Measurements from ENCODE around the gene SCN5A. TPM values are rescaled to one million over a fixed set of nuclear protein-coding genes. Genes with fewer than 3 reads are reported as not detected.

SCN5A gene
- total RNA-seq, 2 donors from 2014 or later: 0.18 to 0.66 TPM

DNA sequence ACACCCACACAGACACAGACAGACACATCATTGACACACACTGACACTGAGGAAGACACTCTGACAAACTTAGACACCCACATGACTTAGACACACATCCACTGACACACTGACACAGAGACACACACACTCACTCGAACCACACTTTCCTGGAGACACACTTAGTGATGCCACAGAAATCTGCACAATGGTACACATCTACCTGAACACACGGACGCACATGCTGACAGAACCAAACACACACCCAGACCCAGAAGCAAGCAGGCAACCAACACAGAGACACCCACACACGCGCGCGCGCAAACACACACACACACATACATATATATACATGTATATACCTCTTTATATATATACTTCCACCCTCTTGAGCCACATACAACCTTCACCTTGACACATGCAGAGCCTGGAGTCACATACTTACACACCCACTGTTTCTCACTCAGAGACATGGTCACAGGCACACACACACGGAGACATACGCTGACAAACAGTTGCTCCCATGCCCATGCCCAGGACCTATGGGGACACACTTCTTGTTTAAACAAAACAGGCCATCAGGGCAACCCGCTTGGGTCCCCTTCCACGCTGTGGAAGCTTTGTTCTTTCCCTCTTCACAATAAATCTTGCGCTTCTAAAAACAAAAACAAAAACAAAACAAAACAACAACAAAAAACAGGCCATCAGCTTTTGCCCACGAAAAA is 913 bp upstream of the SCN5A start:
- Mint-ChIP-seq H3K27ac (no peak overlapping the region), H3K9me3 (no peaks in the 10 kb centered on the region), H3K36me3 (no peaks in the 10 kb centered on the region)
- ATAC-seq: no peak
- DNase-seq (ENCODE audit: low spot score in 2 of 2): peak in 1 of 2 donors; percentile 13

DNA sequence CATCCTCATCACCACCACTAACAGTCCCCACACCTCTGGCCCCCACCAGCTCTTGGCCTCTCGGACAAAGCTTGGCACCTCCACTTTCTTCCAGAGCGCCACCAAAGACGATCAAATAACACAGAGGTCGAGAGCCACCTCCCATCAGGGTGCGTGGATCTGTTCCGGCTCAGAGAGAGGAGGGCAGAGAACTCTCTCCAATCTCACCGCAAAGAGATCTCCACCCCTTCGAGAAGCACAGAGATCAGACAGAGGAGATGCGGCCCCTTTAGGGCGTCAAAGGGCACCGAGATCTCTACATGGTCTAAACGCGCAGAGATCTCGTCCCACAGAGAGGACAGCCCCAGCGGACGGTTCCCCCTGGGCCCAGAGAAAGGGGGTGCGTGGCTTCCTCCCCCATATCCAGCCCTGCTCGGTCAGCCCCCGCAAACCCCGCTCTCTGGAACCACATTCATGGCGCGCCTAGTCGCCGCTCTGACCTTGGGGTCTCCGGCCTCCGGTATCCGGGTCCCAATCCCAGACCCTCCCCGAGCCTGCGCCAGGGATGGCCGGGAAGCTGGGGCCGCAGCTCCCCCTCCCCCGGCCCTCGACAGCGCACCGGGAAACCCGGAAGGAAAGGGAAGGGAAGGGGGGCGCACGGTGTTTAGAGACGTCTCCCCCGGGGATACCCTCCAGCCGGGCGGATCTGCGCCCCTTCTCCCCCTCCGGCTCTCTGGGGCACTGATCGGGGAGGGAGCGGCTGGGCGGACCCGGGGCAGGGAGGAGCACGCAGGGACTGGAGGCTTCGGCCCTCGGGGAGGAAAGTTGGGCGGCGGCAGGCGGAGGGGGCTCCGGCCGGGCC is 608 bp downstream of the SCN5A start:
- no peak overlapping the region for H3K27ac Mint-ChIP-seq
- H3K9me3 Mint-ChIP-seq: no peaks in the 10 kb centered on the region
- ATAC-seq (peak in 1 of 2 donors; percentile 14), DNase-seq (ENCODE audit: low spot score in 2 of 2) (no peak)
- no peaks in the 10 kb centered on the region for H3K36me3 Mint-ChIP-seq

DNA sequence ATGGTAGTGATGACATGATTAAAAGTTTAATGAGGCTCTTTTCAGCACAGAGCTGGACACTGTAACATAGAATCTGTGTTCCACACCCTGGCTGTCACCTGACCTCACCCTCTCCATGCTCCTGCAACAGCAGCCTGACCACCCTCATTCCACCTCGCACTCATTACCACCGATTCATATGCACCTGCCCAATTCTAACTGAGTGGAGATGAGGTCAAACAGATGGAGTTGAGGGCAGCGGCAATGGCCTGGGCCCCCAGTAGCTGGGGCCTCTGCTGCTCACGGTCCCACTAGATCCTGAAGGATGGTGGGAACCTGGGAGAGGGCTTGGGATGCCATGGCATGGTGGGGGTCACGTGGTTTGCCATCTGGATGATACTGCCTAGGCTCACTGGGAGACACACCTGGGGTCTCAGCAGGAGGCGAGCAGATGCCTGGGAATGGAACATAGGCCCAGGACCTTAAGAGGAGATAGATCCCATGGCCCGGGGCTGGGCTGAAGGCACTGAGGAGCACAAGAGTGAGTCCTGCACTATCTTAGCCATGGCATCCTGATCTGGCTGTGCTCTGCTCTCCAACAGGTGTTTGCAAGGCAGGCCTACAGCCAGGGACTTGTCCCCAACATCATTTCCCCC is 1.3 kb downstream of the SCN5A start:
- H3K27ac Mint-ChIP-seq: no peak overlapping the region
- H3K9me3 Mint-ChIP-seq: no peaks in the 10 kb centered on the region
- no peaks in the 10 kb centered on the region for H3K36me3 Mint-ChIP-seq
- DNase-seq (ENCODE audit: low spot score in 2 of 2) (no peak), ATAC-seq (no peak)

DNA sequence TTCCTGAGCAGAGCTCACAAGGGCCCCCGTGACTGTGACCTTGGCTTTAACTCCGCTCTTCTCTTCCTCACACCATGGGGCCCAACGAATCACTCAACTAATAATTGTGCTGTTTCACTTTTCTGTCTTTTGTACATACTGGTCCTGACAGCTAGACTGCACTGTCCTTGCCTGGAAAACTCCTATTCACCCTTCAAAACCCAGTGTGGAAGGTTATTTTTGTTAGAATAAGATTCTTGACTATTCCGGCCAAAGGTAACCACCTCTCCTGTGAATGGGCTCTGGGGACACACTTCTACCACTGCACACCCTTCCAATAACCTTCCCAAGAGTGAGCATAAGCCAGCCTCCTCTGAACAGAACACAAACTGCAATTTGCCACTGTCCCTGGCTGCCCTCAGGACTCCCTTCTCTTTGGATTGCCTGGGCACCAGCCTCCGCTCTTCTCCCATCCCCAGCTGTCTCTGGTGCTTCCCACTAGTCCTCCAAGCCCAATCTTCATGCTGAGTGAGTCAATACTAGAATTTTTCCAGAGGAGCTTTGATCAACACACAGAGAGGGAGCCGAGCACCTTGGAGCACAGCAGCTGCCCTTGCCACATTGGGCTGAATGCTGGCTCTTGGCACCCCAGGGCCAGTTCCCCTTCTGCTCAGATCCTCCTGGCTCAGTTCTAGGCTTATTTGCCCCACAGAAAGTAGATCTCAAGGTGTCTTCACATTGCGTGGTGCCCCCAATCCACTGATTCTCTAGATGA is 2.1 kb downstream of the SCN5A start:
- no peak for DNase-seq (ENCODE audit: low spot score in 2 of 2)
- Mint-ChIP-seq H3K9me3 (no peaks in the 10 kb centered on the region), H3K27ac (no peak overlapping the region), H3K36me3 (no peaks in the 10 kb centered on the region)
- no peak for ATAC-seq

DNA sequence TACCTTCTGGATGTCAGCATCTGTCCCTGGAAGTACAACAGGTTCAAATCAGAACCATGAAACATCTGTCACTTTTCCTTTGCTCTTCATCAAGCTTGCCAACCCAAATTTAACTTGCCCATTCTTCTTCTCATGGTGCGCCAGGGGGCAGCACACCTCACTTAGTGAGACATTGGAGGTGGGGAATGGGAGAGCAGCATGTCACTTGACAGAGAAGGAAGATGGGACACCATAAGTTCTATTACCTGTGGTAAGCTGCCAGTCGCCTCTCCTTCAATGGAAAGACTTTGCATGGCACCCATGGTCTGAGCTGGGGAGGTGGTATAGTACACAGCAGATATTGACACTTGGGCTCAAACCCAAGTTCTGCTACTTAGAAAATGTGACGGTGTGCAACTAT is 2.9 kb downstream of the SCN5A start:
- DNase-seq (ENCODE audit: low spot score in 2 of 2) (no peak), ATAC-seq (no peak)
- no peaks in the 10 kb centered on the region for H3K36me3 Mint-ChIP-seq
- no peak overlapping the region for H3K27ac Mint-ChIP-seq
- H3K9me3 Mint-ChIP-seq: no peaks in the 10 kb centered on the region

DNA sequence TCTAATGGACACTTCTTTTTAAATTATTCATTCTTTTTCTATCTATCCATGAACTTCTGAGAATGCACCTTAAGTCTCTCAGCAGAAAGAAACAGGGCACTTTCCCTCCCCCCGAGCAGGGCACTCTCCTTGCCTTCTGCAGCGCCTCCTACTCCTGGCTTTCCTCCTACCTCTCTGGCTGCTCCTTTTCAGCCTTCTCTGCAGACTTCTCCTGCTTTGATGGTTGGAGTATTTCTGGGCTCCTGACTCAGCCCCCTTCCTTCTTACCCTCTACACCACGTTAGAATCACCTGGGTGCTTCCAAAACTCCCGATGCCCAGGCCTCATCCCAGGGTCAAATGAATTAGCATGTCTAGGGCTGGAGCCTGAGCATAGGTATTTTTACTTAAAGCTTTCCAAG is 3.4 kb downstream of the SCN5A start:
- H3K27ac Mint-ChIP-seq: no peak overlapping the region
- no peaks in the 10 kb centered on the region for H3K9me3 Mint-ChIP-seq
- no peaks in the 10 kb centered on the region for H3K36me3 Mint-ChIP-seq
- DNase-seq (ENCODE audit: low spot score in 2 of 2) (no peak), ATAC-seq (no peak)

DNA sequence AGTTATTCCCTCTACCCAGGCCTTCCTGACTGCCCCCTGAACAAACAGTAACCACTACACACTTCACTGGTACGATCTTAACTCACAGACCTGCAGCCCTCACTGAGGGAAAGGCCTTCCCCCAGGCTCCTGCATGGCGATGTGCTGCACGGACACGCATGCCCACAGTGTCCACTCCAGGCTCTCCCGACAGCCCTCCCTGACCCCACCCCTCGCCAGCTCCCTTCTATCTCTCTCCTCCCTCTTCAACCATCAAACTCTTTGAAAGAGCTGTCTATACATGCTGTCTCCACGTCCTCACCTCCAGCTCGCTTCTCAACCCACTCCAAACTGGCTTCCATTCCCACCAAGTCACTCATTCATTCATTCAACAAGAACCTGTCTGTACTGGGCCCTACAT is 3.9 kb downstream of the SCN5A start:
- no peak for ATAC-seq
- Mint-ChIP-seq H3K36me3 (no peaks in the 10 kb centered on the region), H3K27ac (no peak overlapping the region), H3K9me3 (no peaks in the 10 kb centered on the region)
- peak in 1 of 2 donors; percentile 13 for DNase-seq (ENCODE audit: low spot score in 2 of 2)

DNA sequence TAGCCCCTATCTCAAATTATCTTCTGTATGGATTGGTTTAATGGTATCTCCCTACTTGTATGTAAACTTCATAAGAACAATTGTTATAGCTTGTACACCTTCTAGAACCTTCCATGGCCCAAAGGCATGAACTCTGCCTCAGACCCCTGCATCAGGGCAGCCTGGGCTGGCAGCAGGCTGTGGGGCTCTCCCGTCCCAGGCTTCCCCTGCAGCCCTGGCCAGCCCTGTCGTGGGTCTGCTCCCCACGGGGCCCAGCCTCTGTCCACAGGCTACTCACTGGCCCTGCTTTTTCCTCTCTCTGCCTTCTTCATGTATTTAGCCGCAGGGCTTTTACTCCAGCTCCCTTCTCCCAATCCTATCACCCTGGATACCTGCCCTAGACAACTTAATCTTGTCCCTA is 4.4 kb downstream of the SCN5A start:
- H3K27ac Mint-ChIP-seq: no peak overlapping the region
- no peaks in the 10 kb centered on the region for H3K9me3 Mint-ChIP-seq
- no peak for ATAC-seq
- DNase-seq (ENCODE audit: low spot score in 2 of 2): peak in 1 of 2 donors; percentile 16
- H3K36me3 Mint-ChIP-seq: no peaks in the 10 kb centered on the region

DNA sequence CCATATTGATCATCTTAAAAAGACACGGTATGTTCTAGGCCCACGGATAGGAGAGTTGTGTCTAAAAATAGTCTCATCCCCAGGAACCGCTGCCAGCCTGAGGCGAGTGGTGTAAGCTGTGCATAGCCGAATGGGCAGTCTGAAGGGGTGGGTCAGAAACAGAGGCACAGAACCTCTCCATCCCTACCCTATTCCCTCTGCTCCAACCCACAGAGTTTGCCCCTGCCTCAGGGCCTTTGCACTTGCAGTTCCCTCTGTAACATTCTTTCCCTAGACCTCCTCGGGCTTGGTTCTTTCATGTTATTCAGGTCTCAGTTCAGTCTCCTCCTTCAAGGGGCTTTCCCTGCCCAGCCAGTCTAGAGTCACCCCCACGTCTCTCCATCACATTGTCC is 4.8 kb downstream of the SCN5A start:
- DNase-seq (ENCODE audit: low spot score in 2 of 2): peak in 1 of 2 donors; percentile 7
- no peak overlapping the region for H3K27ac Mint-ChIP-seq
- no peak for ATAC-seq
- no peaks in the 10 kb centered on the region for H3K9me3 Mint-ChIP-seq
- H3K36me3 Mint-ChIP-seq: no peaks in the 10 kb centered on the region

DNA sequence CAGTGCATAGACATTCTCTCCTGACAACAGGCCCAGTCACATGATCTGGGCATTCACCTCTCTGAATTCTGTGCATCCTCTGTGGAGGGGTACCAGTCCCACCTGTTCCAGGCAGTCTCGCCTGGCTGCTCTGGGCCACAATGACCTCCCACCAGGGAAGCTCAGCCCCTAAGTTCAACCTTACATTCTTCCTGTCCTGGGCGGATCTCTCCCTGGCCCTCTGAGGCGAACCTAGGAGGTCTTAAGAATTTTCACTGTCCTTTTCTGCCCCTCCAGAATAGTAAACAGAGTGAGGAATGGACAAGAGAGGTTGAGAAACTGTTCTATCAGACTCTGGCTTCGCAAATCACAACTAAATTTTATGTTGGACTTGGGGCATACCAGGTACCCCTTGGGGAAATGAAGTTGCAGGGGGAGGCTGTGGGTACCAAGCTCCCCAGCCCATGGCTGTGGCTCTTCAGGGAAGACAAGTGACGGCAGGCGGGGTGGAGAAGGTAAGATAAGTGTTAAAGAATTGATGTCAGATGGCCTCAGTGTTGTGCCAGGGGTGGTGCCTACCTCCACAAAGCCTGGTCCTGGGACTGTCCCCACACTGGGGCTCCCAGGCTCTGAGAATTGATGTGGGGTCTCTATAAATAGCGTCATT is 5.3 kb downstream of the SCN5A start:
- DNase-seq (ENCODE audit: low spot score in 2 of 2) (peak in 1 of 2 donors; percentile 9), ATAC-seq (no peak)
- Mint-ChIP-seq H3K36me3 (no peaks in the 10 kb centered on the region), H3K27ac (no peak overlapping the region), H3K9me3 (no peaks in the 10 kb centered on the region)

DNA sequence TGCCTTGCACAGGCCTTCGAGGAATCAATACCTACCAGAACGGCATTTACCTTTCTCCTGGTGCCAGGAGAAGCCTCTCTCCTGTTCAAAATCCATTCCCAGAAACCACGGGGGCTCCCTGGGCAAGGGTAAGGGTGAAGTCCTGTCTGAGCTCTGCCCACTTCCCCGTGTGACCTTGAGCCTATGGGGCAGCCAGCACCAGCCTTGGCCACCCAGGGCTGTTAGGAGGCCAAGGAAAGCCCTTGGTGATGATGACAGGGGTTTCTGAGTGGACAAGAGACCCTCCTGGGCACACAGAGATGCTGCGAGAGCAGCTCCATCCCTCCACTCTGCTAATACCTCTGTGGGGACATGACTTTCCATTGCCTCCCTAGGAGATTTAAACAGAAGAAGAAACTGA is 5.9 kb downstream of the SCN5A start:
- Mint-ChIP-seq H3K9me3 (no peaks in the 10 kb centered on the region), H3K36me3 (no peaks in the 10 kb centered on the region), H3K27ac (peak overlapping the region in 1 of 2 donors; percentile 24)
- peak in 1 of 2 donors; percentile 6 for DNase-seq (ENCODE audit: low spot score in 2 of 2)
- ATAC-seq: no peak

DNA sequence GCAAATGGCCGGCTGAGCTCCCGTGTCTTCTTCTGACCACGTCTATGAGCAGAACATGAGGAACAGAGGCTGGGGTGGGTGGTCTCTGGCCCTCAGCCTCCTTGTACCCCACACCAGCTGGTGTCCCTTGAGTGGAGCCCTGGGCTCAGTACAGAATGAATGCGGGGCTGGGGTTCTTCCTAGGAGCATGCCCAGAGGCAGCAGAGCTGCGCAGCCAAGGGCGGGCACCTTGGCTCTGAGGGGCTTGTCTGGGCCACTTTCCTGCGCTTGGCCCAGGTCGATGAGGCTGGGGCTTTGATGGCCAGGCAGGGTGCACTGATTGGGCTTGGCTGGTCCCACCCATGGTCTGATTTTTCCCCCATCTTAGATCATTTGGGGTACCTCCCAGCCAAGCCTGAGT is 6.4 kb downstream of the SCN5A start:
- Mint-ChIP-seq H3K9me3 (no peaks in the 10 kb centered on the region), H3K36me3 (no peaks in the 10 kb centered on the region), H3K27ac (no peak overlapping the region)
- no peak for ATAC-seq
- DNase-seq (ENCODE audit: low spot score in 2 of 2): peak in 1 of 2 donors; percentile 28

DNA sequence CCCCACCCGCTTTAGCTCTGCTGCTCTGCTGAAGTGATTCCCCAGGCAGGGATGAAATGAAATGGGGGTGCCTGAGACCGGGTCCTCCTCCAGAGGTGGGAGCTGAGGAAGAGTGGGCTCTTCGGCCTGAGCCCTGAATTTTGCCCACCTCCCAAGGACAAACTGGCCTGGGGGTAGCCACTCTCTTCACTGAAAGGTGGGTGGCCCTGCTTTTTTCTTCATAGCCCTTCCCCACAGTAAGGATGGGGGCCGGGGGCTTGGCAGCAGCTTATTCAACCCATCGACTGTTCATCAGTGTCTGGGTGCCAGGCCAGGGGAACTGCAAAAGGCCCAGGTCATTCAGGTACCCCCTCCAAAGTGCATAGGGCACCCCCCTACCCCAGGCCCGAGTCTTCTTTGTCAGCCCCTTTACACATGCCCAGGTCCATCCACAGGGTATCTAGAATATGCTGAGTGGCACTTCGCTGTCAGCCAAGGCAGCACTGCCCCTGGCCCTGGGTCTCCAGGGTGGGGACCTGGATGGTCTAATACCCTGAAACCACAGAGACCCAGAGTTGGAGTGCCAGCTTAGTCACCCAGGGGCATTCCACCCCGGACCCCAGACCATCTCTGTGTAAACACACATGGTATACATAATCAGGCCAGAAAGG is 7.9 kb downstream of the SCN5A start:
- no peak for DNase-seq (ENCODE audit: low spot score in 2 of 2)
- Mint-ChIP-seq H3K9me3 (no peaks in the 10 kb centered on the region), H3K27ac (no peak overlapping the region), H3K36me3 (no peaks in the 10 kb centered on the region)
- no peak for ATAC-seq

DNA sequence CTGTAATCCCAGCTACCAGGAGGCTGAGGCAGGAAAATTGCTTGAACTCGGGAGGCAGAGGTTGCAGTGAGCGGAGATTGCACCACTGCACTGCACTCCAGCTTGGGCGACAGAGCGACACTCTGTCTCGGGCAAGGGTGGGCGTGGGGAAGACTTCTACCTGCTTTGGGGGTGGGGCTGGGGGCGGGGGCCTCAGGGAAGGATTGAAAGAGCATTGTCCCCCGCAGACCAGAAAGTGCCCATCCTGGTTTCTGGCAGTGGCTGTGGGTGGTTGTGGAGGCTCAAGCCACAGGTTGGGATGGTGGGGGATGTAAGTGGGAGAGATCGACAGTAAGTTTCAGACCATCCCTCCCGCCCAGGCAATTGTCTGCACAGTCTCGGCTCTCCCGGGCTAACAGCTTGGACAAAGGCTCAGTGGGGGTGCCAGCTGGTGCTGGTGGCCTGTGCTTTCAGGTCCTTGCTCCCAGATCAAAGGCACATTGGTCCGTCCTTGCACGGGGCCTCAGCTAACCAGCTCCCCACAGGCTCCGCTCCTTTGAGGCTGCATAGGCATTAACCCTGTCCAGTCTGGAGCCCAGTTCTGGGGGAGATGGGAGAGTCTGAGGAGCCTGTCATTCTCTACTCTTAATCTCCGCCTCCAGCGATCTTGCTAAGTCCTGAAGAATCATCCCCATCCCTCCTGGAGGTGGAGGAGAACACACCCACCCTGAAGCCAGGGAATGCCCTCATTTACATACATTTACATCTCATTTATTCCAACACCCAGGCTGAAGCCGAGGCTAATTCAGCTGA is 8.6 kb downstream of the SCN5A start:
- Mint-ChIP-seq H3K36me3 (no peaks in the 10 kb centered on the region), H3K27ac (no peak overlapping the region), H3K9me3 (no peaks in the 10 kb centered on the region)
- ATAC-seq (no peak), DNase-seq (ENCODE audit: low spot score in 2 of 2) (no peak)

DNA sequence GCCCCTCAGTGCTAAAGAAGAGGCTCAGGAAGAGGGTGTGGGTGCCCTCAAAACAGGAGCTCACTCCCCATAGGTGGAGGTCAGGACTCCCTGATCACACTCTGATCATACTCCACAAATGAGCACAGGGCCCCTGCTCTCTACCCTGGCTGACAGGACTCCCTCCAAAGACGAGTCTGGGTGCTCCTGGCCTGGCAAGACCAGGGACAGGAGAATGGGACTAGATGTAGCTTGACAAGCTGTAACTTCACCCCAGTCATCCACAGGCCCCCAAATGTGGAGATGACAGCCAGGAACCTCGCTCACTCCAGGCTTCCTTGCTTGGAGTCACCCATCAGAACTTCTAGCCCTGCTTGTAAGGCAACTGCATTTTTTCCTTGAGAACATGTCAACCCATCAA is 11.1 kb downstream of the SCN5A start:
- Mint-ChIP-seq H3K9me3 (no peaks in the 10 kb centered on the region), H3K36me3 (no peaks in the 10 kb centered on the region), H3K27ac (no peak overlapping the region)
- no peak for ATAC-seq
- DNase-seq (ENCODE audit: low spot score in 2 of 2): no peak

Data from activated naive CD4-positive, alpha-beta T cell treated with anti-CD3 and anti-CD28 coated beads, Interleukin-2, amount 50 U/mL, for 72 hours (primary cell).